ENCODE results near the gene MAP3K2.

The MAP3K2 gene

GRCh38 chr2:127387655-127388422 lies at the start of gene MAP3K2:
Gene MAP3K2, minus strand, starts transcription at chr2:127387975. Its CDS starts 44,846 bp downstream, at chr2:127343129.
- in situ Hi-C loops (cut with HindIII; ENCODE audit: low pct_unique_long_range_greater_than_20kb, low sequenced_read_pairs): no loop called here
- peak; percentile 81 to 94 for DNase-seq (ENCODE audit: low read depth in 1 of 2, low spot score in 1 of 2)
- no peak for TF ChIP-seq JUND (IDR thresholded peaks at IDR 0.05; ENCODE audit: low read depth)

GRCh38 chr2:127437056-127437455 lies 49.3 kb upstream of the MAP3K2 start:
- TF ChIP-seq JUND (IDR thresholded peaks at IDR 0.05; ENCODE audit: low read depth): no peak
- DNase-seq (ENCODE audit: low read depth in 1 of 2, low spot score in 1 of 2): no peak
- in situ Hi-C loops (cut with HindIII; ENCODE audit: low pct_unique_long_range_greater_than_20kb, low sequenced_read_pairs): no loop called here

- no peak for TF ChIP-seq JUND (IDR thresholded peaks at IDR 0.05; ENCODE audit: low read depth)
- in situ Hi-C loops (cut with HindIII; ENCODE audit: low pct_unique_long_range_greater_than_20kb, low sequenced_read_pairs): no loop called here
- no peak for DNase-seq (ENCODE audit: low read depth in 1 of 2, low spot score in 1 of 2)
Measured at GRCh38 chr2:127434515-127434914, 46.7 kb upstream of the MAP3K2 start.

DNA sequence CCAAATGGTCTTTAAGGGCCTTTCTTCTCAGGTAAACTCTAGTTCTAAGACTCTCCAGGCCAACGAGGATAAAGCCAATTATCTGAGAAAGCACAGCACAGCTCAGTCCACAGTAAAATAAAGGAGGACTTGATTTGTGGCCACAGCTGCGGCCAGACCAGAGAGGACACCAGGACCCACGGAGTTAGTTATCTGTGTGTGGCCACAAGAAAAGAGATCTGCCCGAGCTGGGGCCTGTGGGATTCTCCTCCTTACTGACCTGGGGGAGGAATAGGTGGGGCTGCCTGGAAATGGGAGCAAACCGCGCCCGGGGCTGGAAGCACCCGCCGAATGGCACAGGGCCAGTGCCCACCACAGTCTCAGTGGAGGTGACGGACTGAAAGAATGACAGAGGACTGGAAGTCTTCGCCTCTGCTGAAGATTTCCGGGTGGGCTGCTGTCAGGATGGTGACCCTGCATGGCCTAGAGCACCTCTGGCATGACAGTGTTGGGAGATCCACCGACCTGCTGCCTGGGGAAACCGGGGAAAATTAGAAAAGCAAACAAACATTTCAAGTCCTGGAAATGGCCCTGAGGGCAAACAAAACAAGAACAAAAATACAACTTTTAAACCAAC lies 43.7 kb upstream of the MAP3K2 start:
- TF ChIP-seq JUND (IDR thresholded peaks at IDR 0.05; ENCODE audit: low read depth): no peak
- in situ Hi-C loops (cut with HindIII; ENCODE audit: low pct_unique_long_range_greater_than_20kb, low sequenced_read_pairs): no loop called here
- DNase-seq (ENCODE audit: low read depth in 1 of 2, low spot score in 1 of 2): no peak

DNA sequence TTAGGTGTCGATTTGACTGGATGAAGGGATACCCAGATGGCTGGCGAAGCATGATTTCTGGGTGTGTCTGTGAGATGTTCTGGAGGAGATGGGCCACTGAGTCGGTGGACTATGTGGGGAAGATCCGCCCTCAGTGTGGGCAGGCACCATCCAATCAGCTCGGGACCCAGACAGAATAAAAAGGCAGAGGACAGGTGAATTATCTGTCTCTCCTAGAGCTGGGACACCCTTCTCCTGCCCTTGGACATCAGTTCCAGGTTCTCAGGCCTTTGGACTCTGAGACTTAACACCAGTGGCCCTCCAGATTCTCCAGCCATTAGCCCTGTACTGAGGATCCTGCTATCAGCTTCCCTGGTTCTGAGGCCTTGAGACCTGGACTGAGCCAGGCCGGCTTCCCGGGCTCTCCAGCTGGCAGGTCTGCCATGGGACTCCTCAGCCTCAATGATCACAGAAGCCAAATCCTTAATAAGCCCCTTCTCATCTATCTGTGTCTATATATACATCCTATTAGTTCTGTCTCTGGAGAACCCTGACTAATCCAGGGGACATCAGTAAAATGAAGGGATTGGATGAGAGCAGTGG lies 42.2 kb upstream of the MAP3K2 start:
- DNase-seq (ENCODE audit: low read depth in 1 of 2, low spot score in 1 of 2): no peak
- no peak for TF ChIP-seq JUND (IDR thresholded peaks at IDR 0.05; ENCODE audit: low read depth)
- in situ Hi-C loops (cut with HindIII; ENCODE audit: low pct_unique_long_range_greater_than_20kb, low sequenced_read_pairs): no loop called here

DNA sequence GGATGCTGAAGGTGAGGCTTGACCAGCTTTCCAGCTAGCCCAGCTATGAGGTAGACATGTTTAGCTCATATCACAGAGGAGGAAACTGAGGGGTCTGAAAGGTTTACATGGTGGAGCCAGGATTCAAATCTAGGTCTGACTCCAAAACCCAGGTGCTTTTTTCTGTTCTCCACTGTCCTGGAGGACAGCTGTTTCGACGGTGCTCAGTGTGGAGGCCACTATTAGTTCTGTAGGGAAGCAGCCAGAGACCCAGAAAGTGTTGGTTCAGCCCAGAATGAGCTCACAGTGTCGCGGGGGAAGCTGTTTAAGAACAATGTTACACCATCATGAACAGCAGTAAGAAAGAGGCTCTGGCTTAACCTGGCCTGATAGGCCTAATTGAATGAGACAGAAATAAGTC lies 41.5 kb upstream of the MAP3K2 start:
- DNase-seq (ENCODE audit: low read depth in 1 of 2, low spot score in 1 of 2): no peak
- no peak for TF ChIP-seq JUND (IDR thresholded peaks at IDR 0.05; ENCODE audit: low read depth)
- in situ Hi-C loops (cut with HindIII; ENCODE audit: low pct_unique_long_range_greater_than_20kb, low sequenced_read_pairs): no loop called here

DNA sequence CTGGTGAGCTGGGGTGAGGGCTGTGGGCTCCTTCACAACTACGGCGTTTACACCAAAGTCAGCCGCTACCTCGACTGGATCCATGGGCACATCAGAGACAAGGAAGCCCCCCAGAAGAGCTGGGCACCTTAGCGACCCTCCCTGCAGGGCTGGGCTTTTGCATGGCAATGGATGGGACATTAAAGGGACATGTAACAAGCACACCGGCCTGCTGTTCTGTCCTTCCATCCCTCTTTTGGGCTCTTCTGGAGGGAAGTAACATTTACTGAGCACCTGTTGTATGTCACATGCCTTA lies 41.0 kb upstream of the MAP3K2 start:
- no peak for DNase-seq (ENCODE audit: low read depth in 1 of 2, low spot score in 1 of 2)
- TF ChIP-seq JUND (IDR thresholded peaks at IDR 0.05; ENCODE audit: low read depth): no peak
- in situ Hi-C loops (cut with HindIII; ENCODE audit: low pct_unique_long_range_greater_than_20kb, low sequenced_read_pairs): no loop called here

DNA sequence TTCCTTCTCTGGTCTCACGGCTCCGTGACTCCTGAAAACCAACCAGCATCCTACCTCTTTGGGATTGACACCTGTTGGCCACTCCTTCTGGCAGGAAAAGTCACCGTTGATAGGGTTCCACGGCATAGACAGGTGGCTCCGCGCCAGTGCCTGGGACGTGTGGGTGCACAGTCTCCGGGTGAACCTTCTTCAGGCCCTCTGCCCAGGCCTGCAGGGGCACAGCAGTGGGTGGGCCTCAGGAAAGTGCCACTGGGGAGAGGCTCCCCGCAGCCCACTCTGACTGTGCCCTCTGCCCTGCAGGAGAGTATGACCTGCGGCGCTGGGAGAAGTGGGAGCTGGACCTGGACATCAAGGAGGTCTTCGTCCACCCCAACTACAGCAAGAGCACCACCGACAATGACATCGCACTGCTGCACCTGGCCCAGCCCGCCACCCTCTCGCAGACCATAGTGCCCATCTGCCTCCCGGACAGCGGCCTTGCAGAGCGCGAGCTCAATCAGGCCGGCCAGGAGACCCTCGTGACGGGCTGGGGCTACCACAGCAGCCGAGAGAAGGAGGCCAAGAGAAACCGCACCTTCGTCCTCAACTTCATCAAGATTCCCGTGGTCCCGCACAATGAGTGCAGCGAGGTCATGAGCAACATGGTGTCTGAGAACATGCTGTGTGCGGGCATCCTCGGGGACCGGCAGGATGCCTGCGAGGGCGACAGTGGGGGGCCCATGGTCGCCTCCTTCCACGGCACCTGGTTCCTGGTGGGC lies 40.5 kb upstream of the MAP3K2 start:
- no peak for DNase-seq (ENCODE audit: low read depth in 1 of 2, low spot score in 1 of 2)
- in situ Hi-C loops (cut with HindIII; ENCODE audit: low pct_unique_long_range_greater_than_20kb, low sequenced_read_pairs): no loop called here
- no peak for TF ChIP-seq JUND (IDR thresholded peaks at IDR 0.05; ENCODE audit: low read depth)

- TF ChIP-seq JUND (IDR thresholded peaks at IDR 0.05; ENCODE audit: low read depth): no peak
- in situ Hi-C loops (cut with HindIII; ENCODE audit: low pct_unique_long_range_greater_than_20kb, low sequenced_read_pairs): no loop called here
- no peak for DNase-seq (ENCODE audit: low read depth in 1 of 2, low spot score in 1 of 2)
Measured at GRCh38 chr2:127427376-127428056, 39.7 kb upstream of the MAP3K2 start.

GRCh38 chr2:127426501-127427354 lies 39.0 kb upstream of the MAP3K2 start:
- TF ChIP-seq JUND (IDR thresholded peaks at IDR 0.05; ENCODE audit: low read depth): no peak
- in situ Hi-C loops (cut with HindIII; ENCODE audit: low pct_unique_long_range_greater_than_20kb, low sequenced_read_pairs): no loop called here
- DNase-seq (ENCODE audit: low read depth in 1 of 2, low spot score in 1 of 2): no peak

DNA sequence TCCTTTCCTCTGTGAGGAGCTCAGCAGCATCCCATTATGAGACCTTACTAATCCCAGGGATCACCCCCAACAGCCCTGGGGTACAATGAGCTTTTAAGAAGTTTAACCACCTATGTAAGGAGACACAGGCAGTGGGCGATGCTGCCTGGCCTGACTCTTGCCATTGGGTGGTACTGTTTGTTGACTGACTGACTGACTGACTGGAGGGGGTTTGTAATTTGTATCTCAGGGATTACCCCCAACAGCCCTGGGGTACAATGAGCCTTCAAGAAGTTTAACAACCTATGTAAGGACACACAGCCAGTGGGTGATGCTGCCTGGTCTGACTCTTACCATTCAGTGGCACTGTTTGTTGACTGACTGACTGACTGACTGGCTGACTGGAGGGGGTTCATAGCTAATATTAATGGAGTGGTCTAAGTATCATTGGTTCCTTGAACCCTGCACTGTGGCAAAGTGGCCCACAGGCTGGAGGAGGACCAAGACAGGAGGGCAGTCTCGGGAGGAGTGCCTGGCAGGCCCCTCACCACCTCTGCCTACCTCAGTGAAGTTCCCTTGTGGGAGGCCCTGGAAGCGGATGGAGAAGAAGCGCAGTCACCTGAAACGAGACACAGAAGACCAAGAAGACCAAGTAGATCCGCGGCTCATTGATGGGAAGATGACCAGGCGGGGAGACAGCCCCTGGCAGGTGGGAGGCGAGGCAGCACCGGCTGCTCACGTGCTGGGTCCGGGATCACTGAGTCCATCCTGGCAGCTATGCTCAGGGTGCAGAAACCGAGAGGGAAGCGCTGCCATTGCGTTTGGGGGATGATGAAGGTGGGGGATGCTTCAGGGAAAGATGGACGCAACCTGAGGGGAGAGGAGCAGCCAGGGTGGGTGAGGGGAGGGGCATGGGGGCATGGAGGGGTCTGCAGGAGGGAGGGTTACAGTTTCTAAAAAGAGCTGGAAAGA lies 38.0 kb upstream of the MAP3K2 start:
- in situ Hi-C loops (cut with HindIII; ENCODE audit: low pct_unique_long_range_greater_than_20kb, low sequenced_read_pairs): no loop called here
- no peak for DNase-seq (ENCODE audit: low read depth in 1 of 2, low spot score in 1 of 2)
- TF ChIP-seq JUND (IDR thresholded peaks at IDR 0.05; ENCODE audit: low read depth): no peak

Data from T47D (cell line).